Stimulated activated CD4-positive, alpha-beta T cell treated with anti-CD3 and anti-CD28 coated beads, Interleukin-15, amount 100 ng/mL, for 1 hour (primary cell): ENCODE measurements around the gene ICOS.
"Not testable (repeated sequence)": the region's sequence is repeated elsewhere in the genome, so short reads cannot be mapped to it uniquely, and the experiment has no call there.

ENCODE experiments used
- DNase-seq, 2 donors: peaks; one replicate each; pipeline ENCODE4 v3.0.0-alpha.2; 2020; ENCODE audit warnings: low read depth in 1 of 2, low spot score in 1 of 2

The ICOS gene

GRCh38 chr2:203916756-203917155 is 19.8 kb upstream of the ICOS start:
- DNase-seq, result no peak

GRCh38 chr2:203918264-203918663 is 18.3 kb upstream of the ICOS start:
- DNase-seq, result no peak

GRCh38 chr2:203918839-203919238 is 17.7 kb upstream of the ICOS start:
- DNase-seq, result no peak

DNA sequence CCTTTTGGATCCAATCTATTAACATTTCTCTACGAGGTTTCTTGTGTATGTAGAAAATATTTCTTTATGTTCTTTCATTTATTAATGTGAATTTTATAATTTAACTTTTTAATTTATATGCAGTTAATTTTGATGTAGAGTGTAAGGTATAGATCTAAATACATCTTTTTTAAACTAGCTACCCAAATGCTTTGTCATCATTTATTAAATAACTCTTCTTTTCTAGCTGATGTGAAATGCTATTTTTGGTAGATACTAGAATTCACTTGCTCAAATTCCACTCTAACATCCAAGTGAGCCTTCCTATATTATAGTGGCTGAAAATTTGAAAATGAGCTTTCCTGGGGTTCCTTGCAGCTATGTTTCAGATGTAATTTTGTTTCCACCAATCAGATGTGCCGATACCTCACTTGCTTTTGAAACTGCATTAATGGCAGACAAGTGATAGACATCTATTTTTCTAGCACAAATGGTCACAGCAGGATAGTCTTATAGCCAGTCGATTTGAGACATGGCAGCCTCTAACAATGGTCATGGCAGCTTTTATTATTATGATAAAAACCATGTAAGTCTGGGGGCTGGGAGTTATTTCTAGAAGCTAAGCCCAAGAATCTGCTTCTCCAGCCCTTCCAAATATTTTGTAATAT is 10.9 kb upstream of the ICOS start:
- DNase-seq, result no peak

DNA sequence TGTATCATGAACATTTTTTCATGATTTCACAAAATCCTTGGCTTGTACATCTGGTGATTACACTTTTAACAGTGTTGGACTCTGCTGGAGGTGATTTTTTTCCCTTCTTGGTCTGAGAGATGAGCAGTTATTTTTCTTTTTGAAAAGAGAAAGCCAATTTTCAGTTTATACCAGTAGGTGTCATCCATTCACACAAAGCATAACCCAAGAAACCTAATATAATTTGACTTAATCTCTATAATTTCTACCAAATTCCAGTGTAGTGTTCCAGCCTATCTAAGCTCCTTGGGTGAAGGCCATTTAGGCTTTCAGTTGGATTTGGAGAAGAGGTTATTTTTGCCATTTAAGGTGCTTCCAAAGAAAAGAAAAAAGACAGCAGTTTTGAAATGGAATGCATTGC is 7.7 kb upstream of the ICOS start:
- DNase-seq, result no peak

GRCh38 chr2:203931262-203931661 is 5.3 kb upstream of the ICOS start:
- not testable (repeated sequence) for DNase-seq

DNA sequence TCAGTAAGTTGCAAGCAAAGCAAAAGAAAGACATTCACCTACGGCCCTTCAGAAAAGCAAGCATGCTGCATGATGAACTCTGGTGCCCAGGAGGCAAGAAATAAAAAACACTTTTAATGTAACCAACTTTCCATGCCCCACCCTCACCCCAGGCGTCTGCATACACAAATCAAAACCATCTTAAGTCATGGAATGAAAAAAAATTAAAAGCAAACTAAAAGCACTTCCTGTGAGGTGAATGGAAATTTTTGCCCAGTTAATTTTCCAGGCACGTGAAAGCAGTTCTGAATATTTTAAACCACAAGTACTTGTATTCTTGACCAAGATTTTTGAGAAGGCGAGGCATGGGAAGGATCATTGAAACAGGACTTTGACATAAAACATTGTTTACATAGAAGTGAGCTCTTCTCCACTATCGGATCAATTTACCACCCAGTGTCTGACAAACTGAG is 2.5 kb upstream of the ICOS start:
- peak; percentile 15 to 39 for DNase-seq

DNA sequence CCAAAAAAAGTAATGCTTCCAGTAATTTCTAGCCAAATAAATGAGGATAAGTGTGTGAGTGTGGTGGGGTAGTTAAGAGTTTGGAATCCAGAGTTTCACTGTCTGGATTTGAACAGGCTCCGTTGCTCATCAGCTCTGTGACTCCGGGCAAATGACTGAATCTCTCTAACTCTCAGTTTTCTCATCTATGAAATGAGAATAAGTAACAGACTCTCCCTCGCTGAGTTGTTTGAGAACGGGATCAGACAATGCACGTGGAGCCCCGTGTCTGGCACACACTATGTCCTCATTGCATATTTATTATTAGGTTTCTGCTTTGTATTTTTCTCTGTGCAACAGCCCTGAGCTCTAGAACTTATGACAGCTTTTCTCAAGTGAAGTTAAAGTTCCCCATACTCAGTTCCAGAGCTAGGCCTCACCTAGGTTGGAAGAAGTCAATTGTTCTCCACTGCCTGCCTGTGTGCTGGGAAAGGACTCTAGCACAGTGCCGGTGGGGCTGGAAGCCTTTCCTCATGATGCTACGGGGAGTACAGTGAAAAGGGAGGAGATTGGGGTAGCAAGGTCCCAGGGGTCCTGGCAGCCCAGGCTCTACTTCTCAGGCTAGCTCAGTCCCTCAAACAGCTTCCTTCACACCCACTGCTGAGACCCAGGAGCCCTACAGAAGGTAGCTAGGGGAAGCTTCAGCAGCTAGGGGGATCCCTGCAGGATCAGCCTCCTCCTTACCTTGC is 1.7 kb upstream of the ICOS start:
- DNase-seq, result no peak

DNA sequence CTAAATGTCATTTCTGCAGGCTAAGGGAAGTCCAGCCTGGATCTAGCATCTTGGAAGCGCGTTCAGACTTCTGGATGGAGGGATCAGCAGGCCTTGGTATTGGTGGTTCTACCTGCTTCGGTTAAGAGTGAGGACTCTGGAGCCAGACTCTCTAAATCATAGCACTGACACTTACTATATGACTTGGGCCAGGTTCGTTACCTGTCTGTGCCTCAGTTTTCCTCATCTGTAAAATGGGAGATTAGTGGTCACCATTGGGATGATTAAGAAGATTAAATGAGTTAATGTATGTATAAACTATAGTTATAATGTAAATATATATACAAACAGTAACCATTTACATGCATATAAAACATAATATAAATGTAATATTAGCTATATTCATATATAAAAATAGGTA is 995 bp upstream of the ICOS start:
- DNase-seq, result no peak

GRCh38 chr2:203936949-203937348 is 386 bp downstream of the ICOS start:
- DNase-seq, result no peak

DNA sequence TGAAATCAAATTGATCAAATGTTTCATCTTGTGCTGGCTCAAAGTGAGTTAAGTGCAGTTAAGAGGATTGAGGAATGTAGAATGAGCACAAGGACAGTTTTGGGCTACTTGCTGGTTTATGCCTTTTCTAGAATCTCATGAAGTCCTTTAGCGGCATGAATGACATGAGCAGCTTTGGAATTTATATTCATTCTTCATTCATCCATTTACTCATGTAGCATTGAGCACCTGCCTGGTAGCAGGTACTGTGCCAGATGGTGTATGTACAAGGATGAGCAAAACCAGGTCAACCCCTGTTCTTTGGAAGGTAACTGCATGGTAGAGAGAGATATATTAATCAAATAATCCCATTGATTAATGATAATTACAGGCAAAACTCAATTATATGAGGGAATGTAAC is 1.2 kb downstream of the ICOS start:
- DNase-seq, result no peak

DNA sequence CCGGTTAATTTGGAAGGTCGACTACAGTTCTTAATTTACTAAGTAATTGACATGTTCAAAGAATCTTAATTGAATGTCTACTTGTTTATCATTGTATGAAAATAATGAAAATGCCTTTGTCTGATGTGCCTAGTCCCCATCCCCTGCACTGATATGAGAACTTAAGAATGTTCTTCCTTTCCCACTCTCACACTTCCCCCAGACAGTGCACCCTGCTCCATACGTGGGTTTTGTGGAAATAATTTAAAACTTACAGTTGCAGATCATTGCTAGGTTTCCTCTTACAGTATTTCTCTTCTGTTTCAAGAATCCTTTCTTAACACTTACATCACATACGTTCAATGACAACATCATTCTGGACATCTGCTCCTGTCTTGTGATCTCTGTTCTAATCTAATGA is 3.5 kb downstream of the ICOS start:
- DNase-seq, result no peak

- DNase-seq, result not testable (repeated sequence)
Measured at GRCh38 chr2:203943493-203944382, 7.2 kb downstream of the ICOS start.

GRCh38 chr2:203948733-203949132 is 12.2 kb downstream of the ICOS start:
- DNase-seq, result no peak

- DNase-seq, result no peak
Measured at GRCh38 chr2:203949228-203949627, 12.7 kb downstream of the ICOS start.

DNA sequence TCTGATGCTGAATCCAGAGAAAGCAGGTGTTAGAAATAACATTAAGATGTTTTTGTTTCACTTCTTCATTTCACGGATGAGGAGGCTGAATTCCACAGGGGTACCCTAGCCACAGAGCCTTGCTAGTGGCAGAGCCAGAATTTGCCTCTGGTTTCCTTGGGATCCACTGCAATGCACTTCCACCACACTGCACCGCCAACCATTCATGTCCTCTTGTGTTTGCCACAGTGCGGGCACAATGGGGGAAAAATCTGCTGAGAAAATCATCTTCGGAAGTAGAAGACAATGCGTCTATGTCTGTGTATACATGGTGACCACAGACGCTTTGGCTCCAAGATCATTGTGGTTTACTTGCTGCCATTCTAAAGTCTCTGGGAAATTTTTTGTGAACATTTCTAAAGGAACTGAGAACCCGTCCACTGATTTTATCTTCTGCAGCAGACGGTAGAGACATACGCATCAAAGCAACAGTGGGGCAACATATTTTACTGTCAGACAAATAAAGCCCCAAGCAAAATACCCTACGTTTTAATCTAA is 14.9 kb downstream of the ICOS start:
- no peak for DNase-seq

DNA sequence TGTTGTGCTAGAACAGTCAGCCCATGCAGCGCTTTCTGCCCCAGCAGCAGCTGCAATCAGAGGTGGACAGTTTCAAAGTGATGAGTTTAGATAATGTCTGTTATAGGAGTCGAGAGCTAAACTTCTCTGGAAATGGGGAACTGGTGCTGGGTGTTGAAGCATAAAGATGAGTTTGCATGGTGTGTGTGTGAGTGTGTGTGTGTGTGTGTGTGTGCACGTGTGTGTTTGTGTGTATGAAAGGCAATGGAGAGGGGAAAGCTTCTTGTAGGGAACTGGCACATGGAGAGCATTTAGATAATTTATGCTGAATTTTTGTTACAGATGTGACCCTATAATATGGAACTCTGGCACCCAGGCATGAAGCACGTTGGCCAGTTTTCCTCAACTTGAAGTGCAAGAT is 22.7 kb downstream of the ICOS start:
- DNase-seq, result no peak

DNA sequence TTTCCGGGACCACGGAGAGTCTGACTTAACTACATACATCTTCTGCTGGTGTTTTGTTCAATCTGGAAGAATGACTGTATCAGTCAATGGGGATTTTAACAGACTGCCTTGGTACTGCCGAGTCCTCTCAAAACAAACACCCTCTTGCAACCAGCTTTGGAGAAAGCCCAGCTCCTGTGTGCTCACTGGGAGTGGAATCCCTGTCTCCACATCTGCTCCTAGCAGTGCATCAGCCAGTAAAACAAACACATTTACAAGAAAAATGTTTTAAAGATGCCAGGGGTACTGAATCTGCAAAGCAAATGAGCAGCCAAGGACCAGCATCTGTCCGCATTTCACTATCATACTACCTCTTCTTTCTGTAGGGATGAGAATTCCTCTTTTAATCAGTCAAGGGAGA is 23.1 kb downstream of the ICOS start:
- no peak for DNase-seq

GRCh38 chr2:203960811-203961210 is 24.2 kb downstream of the ICOS start:
- DNase-seq, result no peak

DNA sequence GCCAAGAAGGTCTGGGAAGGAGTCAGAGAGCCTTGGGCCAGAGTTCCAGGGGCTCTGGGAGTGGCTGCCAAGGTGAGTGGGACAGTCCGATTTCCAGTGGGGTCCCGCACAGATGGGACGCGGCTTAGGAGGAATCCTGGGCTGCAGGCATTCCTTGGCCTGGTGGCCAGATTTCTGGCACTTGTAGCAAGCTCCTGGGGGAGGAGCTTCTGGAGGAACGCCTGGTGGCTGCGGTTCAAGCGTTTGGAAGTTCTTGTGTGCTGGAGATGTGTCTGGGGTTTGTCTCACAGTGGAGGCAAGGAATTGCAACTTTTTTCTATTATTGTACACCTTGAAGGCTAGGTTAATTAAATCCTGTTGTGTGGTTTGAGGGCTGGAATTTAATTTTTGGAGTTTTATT is 28.6 kb downstream of the ICOS start:
- not testable (repeated sequence) for DNase-seq

- DNase-seq, result no peak
Measured at GRCh38 chr2:203971251-203971650, 34.7 kb downstream of the ICOS start.

GRCh38 chr2:203972066-203972465 is 35.5 kb downstream of the ICOS start:
- DNase-seq, result no peak
